AG04450 (cell line): ENCODE results near the gene ITGB1. TPM values are rescaled to one million over a fixed set of nuclear protein-coding genes. Genes with fewer than 3 reads are reported as not detected.
"Not testable (repeated sequence)": the region's sequence is repeated elsewhere in the genome, so short reads cannot be mapped to it uniquely, and the experiment has no call there.

Experiments
- CTCF ChIA-PET: fragments of 300-600, 350-600 bp; formaldehyde crosslinking; extraction: SDS; loops from one replicate; lab custom pipeline; 2022; ENCODE audit warnings: antibody characterized with exemption, inconsistent platforms; lab: Charles Lee
- POLR2A ChIA-PET: fragments of 350-600 bp; formaldehyde crosslinking; extraction: SDS; loops from one replicate; lab custom pipeline; 2021; ENCODE audit warnings: antibody characterized with exemption, inconsistent platforms; lab: Yijun Ruan, JAX
- DNase-seq: peaks from one replicate; pipeline ENCODE4 v3.0.0-alpha.2; 2011; ENCODE audit warnings: low read depth, low spot score
- H3K27ac ChIP-seq: one replicate; pipeline ENCODE4 v1.5.1; 2012; ENCODE audit warnings: low read depth, low read length, control low read depth
- H3K27me3 ChIP-seq: one replicate; pipeline ENCODE4 v1.6.0; 2012; ENCODE audit warnings: low read length; ENCODE audit not compliant: control insufficient read depth, insufficient read depth
- H3K4me3 ChIP-seq: 2 replicates; pipeline ENCODE4 v1.5.1; 2011; ENCODE audit warnings: mild to moderate bottlenecking, low read depth, low read length, control low read depth
- H3K9me3 ChIP-seq: 2 replicates; pipeline ENCODE4 v1.5.1; 2012; ENCODE audit warnings: low read length; ENCODE audit not compliant: control insufficient read depth, insufficient read depth
- CTCF ChIP-seq: IDR thresholded peaks from 2 replicates; pipeline ENCODE4 v1.5.1; 2011; ENCODE audit warnings: low read depth, low read length, control low read depth, inconsistent platforms
- polyA plus RNA-seq: library from polyadenylated mRNA; depleted of rRNA; stranded (reverse); fragments of >200 nt; gene quantifications from 2 replicates; pipeline ENCODE4 v1.2.3, GENCODE V29; 2011

ITGB1 gene
- polyA plus RNA-seq, 1 experiment = 2,796 TPM

DNA sequence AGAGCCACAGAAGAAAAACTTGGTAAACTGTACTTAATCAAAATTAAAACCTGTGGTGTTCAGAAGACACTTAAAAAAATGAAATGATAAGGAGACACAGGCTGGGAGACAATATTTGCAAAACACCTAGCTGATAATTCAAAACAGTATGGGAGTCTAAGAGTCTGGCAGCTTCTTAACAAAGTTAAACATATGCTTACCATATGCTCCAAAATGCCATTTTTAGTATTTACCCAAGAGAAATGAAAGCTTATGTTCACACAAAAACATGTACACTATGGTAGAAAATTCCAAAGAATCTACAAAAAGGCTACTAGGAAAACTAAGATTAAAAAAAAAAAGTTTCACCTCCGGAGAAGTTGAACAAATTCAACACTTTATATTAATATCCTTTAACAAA is 48.6 kb downstream of the ITGB1 start:
- Histone ChIP-seq H3K27me3 (no peaks in the 10 kb centered on the region), H3K27ac (no peak overlapping the region), H3K9me3 (no peaks in the 10 kb centered on the region), H3K4me3 (no peak overlapping the region)
- DNase-seq = no peak
- ChIA-PET POLR2A (no interaction called here), CTCF (no interaction called here)
- TF ChIP-seq CTCF = no peak

DNA sequence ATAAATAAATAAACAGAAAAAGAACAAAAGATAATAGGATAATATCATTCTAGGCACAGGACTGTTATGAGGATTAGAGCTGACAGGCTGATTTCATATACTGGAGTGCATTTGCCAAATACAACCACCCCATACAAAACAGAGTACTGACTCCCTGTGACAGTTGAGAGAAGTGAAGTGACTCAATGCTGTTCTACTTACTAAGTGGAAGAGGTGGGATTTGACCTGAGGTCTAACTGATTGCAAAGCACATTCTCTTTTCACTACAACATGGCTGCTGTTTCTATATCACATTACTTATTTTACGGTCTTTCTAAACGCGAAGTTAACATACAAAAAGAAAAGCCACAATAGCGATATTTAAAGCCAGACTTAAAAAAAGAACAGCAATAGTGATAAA is 51.4 kb downstream of the ITGB1 start:
- no peak overlapping the region for H3K27ac ChIP-seq
- H3K9me3 ChIP-seq = no peaks in the 10 kb centered on the region
- no peaks in the 10 kb centered on the region for H3K27me3 ChIP-seq
- CTCF ChIA-PET = no interaction called here
- TF ChIP-seq CTCF = no peak
- no peak for DNase-seq
- no peak overlapping the region for H3K4me3 ChIP-seq
- POLR2A ChIA-PET = no interaction called here

DNA sequence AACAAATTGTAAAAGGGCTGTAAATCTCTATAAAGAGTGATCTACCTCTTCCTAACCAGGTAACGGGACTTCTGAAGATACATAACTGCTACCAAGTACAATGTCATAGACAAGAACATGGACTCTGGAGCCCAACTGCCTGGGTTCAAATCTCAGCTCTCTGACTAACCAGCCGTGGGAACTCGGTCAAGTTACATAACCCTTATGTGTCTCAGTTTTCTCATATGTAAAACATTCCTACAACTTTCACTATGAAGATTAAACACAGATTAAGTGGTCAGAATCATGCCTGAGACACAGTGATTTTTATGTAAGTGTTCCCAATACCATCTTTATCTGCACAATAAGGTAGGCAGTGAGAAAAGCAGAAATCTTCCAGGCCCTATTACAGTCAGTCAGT is 52.6 kb downstream of the ITGB1 start:
- no peak for TF ChIP-seq CTCF
- Histone ChIP-seq H3K4me3 (no peak overlapping the region), H3K9me3 (no peaks in the 10 kb centered on the region), H3K27me3 (no peaks in the 10 kb centered on the region), H3K27ac (no peak overlapping the region)
- ChIA-PET CTCF (no interaction called here), POLR2A (no interaction called here)
- DNase-seq = no peak

GRCh38 chr10:32901815-32902214 is 56.2 kb downstream of the ITGB1 start:
- DNase-seq = no peak
- CTCF ChIA-PET = no interaction called here
- Histone ChIP-seq H3K27ac (no peak overlapping the region), H3K27me3 (no peaks in the 10 kb centered on the region), H3K4me3 (no peak overlapping the region), H3K9me3 (no peaks in the 10 kb centered on the region)
- POLR2A ChIA-PET = no interaction called here
- TF ChIP-seq CTCF = no peak

DNA sequence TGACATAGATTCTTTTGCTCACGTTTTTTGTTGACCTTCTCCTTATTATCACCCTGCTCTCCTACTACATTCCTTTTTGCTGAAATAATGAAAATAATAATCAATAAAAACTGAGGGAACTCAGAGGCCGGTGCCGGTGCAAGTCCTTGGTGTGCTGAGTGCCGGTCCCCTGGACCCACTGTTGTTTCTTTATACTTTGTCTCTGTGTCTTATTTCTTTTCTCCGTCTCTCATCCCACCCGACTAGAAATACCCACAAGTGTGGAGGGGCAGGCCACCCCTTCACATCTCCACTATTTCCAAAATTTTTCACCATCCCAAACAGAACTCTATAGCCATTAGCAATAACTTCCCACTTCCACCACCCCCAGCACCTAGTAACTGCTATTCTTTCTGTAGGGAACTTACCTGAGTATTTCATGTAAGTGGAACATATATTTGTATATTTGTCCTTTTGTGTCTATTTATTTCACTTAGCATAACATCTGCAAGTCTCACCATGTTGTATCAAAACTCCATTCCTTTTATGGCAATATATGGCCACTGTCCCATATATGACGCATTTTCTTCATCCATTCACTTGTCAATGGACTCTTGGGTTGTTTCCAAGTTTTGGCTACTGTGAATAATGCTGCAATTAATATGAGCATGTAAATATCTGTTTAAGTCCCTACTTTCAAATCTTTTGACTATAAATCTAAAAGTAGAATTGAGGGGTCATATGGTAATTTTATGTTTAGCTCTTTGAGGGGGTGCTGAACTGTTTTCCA is 62.6 kb downstream of the ITGB1 start:
- H3K4me3 ChIP-seq, H3K27ac ChIP-seq, H3K9me3 ChIP-seq, DNase-seq, POLR2A ChIA-PET, CTCF ChIA-PET, H3K27me3 ChIP-seq: not testable (repeated sequence)
